GM12878 (cell line): Measurements from ENCODE around the gene RAB3B. TPM values are rescaled to one million over a fixed set of nuclear protein-coding genes. Genes with fewer than 3 reads are reported as not detected.

Source experiments
- ATAC-seq: fragments of 200-7000 bp; cut with Tn5 transposase; 3 replicates; pipeline ENCODE4 v1.9.1; 2020; ENCODE audit warnings: mild to moderate bottlenecking, moderate library complexity
- BruUV-seq: library from RNA; stranded (reverse); fragments of 400-500 nt; replicated peaks from 2 replicates; lab custom pipeline; 2021; lab: Mats Ljungman, UMichigan
- CTCF ChIA-PET: fragments of 300-600 bp; sonication (Branson Sonifier 250); formaldehyde crosslinking; extraction: SDS; loops from one replicate; lab custom pipeline; 2021; ENCODE audit warnings: inconsistent platforms; lab: Yijun Ruan, JAX
- POLR2A ChIA-PET: fragments of 350-600 bp; formaldehyde crosslinking; extraction: SDS; loops from one replicate; lab custom pipeline; 2021; ENCODE audit warnings: inconsistent platforms; lab: Charles Lee
- RAD21 ChIA-PET: fragments of 300-600 bp; sonication (Branson Sonifier 250); formaldehyde crosslinking; loops from one replicate; lab custom pipeline; 2023; ENCODE audit warnings: antibody characterized with exemption; ENCODE audit not compliant: unreplicated experiment; lab: Charles Lee
- SMC1A ChIA-PET: fragments of 300-600 bp; sonication (Branson Sonifier 250); formaldehyde crosslinking; loops from one replicate; lab custom pipeline; 2023; ENCODE audit not compliant: unreplicated experiment, uncharacterized antibody; lab: Charles Lee
- DNase-seq: peaks from one replicate; pipeline ENCODE4 v3.0.0-alpha.2; 2011; ENCODE audit warnings: low read depth, low spot score
- FAIRE-seq: peaks from 3 replicates; lab custom pipeline; 2011; peaks lifted over from hg19 to GRCh38; lab: Jason Lieb, UNC
- H2AFZ ChIP-seq: 2 replicates; pipeline ENCODE4 v1.6.0; 2011; ENCODE audit warnings: low read depth, low read length, control low read depth; ENCODE audit not compliant: control insufficient read depth
- H3K27ac ChIP-seq: 2 replicates; pipeline ENCODE4 v1.5.1; 2011; ENCODE audit warnings: control low read depth; ENCODE audit not compliant: control insufficient read depth, insufficient read depth
- H3K27me3 ChIP-seq, 2 experiments: replicated peaks in 1 of 2; 2 replicates each; pipeline versions ENCODE4 v1.6.0 to v1.6.1; 2011; ENCODE audit warnings: low read length in 1 of 2; ENCODE audit not compliant: control insufficient read depth in 2 of 2, insufficient read depth in 2 of 2
- H3K36me3 ChIP-seq, 2 experiments: 2 replicates each; pipeline ENCODE4 v1.5.1; 2011; ENCODE audit warnings: low read length in 1 of 2; ENCODE audit not compliant: control insufficient read depth in 2 of 2, insufficient read depth in 2 of 2
- H3K4me1 ChIP-seq: 2 replicates; pipeline ENCODE4 v1.6.1; 2011; ENCODE audit warnings: mild to moderate bottlenecking, low read length, moderate library complexity, mixed read lengths; ENCODE audit not compliant: control insufficient read depth, insufficient read depth
- H3K4me2 ChIP-seq: 2 replicates; pipeline ENCODE4 v1.6.0; 2011; ENCODE audit warnings: control low read depth; ENCODE audit not compliant: control insufficient read depth, insufficient read depth
- H3K4me3 ChIP-seq: fragments of 200-600 bp; sonication (generic); 2 replicates; pipeline ENCODE4 v1.5.1; 2016
- H3K79me2 ChIP-seq: 2 replicates; pipeline ENCODE4 v1.6.0; 2011; ENCODE audit warnings: low read length; ENCODE audit not compliant: control insufficient read depth, insufficient read depth
- H3K9ac ChIP-seq: 2 replicates; pipeline ENCODE4 v1.8.0; 2011; ENCODE audit warnings: low read length, control low read depth, mixed read lengths; ENCODE audit not compliant: control insufficient read depth, insufficient read depth
- H3K9me3 ChIP-seq: replicated peaks from 3 replicates; pipeline ENCODE4 v1.5.1; 2011; ENCODE audit warnings: mild to moderate bottlenecking, low read length; ENCODE audit not compliant: control insufficient read depth, insufficient read depth
- H4K20me1 ChIP-seq: 2 replicates; pipeline ENCODE4 v1.6.0; 2011; ENCODE audit not compliant: control insufficient read depth, insufficient read depth
- EZH2 ChIP-seq: IDR thresholded peaks from 2 replicates; pipeline ENCODE4 v1.6.1; 2012; ENCODE audit warnings: low read depth, mild to moderate bottlenecking, control low read depth, inconsistent platforms, low read length, borderline replicate concordance; ENCODE audit not compliant: control insufficient read depth
- FOXM1 ChIP-seq: IDR thresholded peaks from 2 replicates; pipeline ENCODE4 v1.6.1; 2012; ENCODE audit warnings: low read depth, mild to moderate bottlenecking, inconsistent platforms, low read length, moderate library complexity
- IRF4 ChIP-seq: IDR thresholded peaks from 2 replicates; pipeline ENCODE4 v1.6.1; 2011; ENCODE audit warnings: low read depth, low read length
- NR2C1 ChIP-seq: fragments of 450-650 bp; IDR thresholded peaks from 2 replicates; pipeline ENCODE4 v1.6.1; 2017; ENCODE audit warnings: antibody characterized with exemption, mild to moderate bottlenecking, moderate library complexity
- PAX8 ChIP-seq: fragments of 450-650 bp; IDR thresholded peaks from 2 replicates; pipeline ENCODE4 v1.6.1; 2017; ENCODE audit warnings: mild to moderate bottlenecking, moderate library complexity
- POLR2AphosphoS5 ChIP-seq: IDR thresholded peaks from 2 replicates; pipeline ENCODE4 v1.6.1; 2011; ENCODE audit warnings: mild to moderate bottlenecking, low read length, inconsistent platforms
- RFX5 ChIP-seq: IDR thresholded peaks from 2 replicates; pipeline ENCODE4 v1.6.1; 2011; ENCODE audit warnings: low read depth, low read length, improper control_type of control experiment
- STAT1 ChIP-seq: fragments of 450-650 bp; conservative IDR thresholded peaks from 2 replicates; pipeline ENCODE4 v1.6.1; 2014; ENCODE audit warnings: antibody characterized with exemption, mild to moderate bottlenecking
- WRNIP1 ChIP-seq: IDR thresholded peaks from 2 replicates; pipeline ENCODE4 v1.6.1; 2011; ENCODE audit warnings: low read depth, low read length, improper control_type of control experiment, borderline replicate concordance
- ZBTB4 ChIP-seq: fragments of 450-650 bp; formaldehyde crosslinking; IDR thresholded peaks from 2 replicates; pipeline ENCODE4 v1.4.0; 2022; ENCODE audit warnings: mild to moderate bottlenecking, moderate library complexity
- WGBS: methylation state at CpG from one replicate; pipeline ENCODE4 v1.1.6; 2016; ENCODE audit warnings: low lambda C conversion rate; ENCODE audit not compliant: insufficient replicate concordance, insufficient coverage; ENCODE audit errors: missing lambda C conversion rate; 5-methylcytosine and 5-hydroxymethylcytosine counted together
- in situ Hi-C: fragments of 300-500 bp; cut with MboI; formaldehyde crosslinking; loops from 9 replicates; pipeline ENCODE4 v1.14.3; 2018; ENCODE audit warnings: mixed read lengths
- intact Hi-C: fragments of 100-400 bp; cut with micrococcal nuclease; formaldehyde crosslinking; loops from one replicate; pipeline ENCODE4 v1.14.2; 2022; ENCODE audit not compliant: unreplicated experiment
- polyA plus RNA-seq, 11 experiments: library from polyadenylated mRNA; depleted of rRNA in 4 of 11; unstranded in 6 of 11; stranded (reverse) in 5 of 11; fragments of >200 nt; fragmentation: Nextera tagmentation in 4 of 11; fragmentation: Illumina TruSeq in 1 of 11; extraction: Ambion mirVana in 4 of 11; extraction: Trizol in 1 of 11; gene quantifications; 1 replicate in 1 of 11; 2 replicates in 10 of 11; pipeline versions ENCODE4 v1.2.1 to v1.2.3, GENCODE V29; 2011 to 2016; ENCODE audit warnings: inconsistent platforms in 2 of 11, missing spikeins in 2 of 11, low read depth in 1 of 11
- total RNA-seq, 4 experiments: library from RNA; depleted of rRNA in 3 of 4; stranded (reverse); fragments of >200 nt in 3 of 4; fragmentation: Illumina TruSeq in 1 of 4; extraction: Trizol in 1 of 4; gene quantifications; 2 replicates each; pipeline versions ENCODE4 v1.2.1 to v1.2.3, GENCODE V29; 2013 to 2021
- TF ChIP-seq, protein P1 (sequence below): fragments of 450-650 bp; IDR thresholded peaks from 2 replicates; pipeline ENCODE4 v1.6.1; 2016; ENCODE audit warnings: mild to moderate bottlenecking
- TF ChIP-seq, protein P2 (sequence below): IDR thresholded peaks from 2 replicates; pipeline ENCODE4 v1.6.1; 2011; ENCODE audit warnings: borderline replicate concordance, low read depth, mild to moderate bottlenecking, moderate library complexity, low read length; ENCODE audit not compliant: insufficient read depth, poor library complexity, severe bottlenecking
- TF ChIP-seq, protein P3 (sequence below): IDR thresholded peaks from 2 replicates; pipeline ENCODE4 v1.6.1; 2012; ENCODE audit warnings: mild to moderate bottlenecking, low read depth, low read length

RAB3B gene
- total and polyA plus RNA-seq, 10 of the 15 experiments (the other 5 are each of a cell fraction or from before 2014, with no cell fraction given), result 0.05 to 0.32 (median 0.24) TPM

GRCh38 chr1:51928896-51929295 lies 61.6 kb downstream of the RAB3B start:
- DNase-seq, result no peak
- no peak overlapping the region for H2AFZ ChIP-seq
- H3K4me2 ChIP-seq, result no peak overlapping the region
- BruUV-seq, result no TSS peak
- H3K27me3 ChIP-seq, result no peaks in the 10 kb centered on the region
- TF ChIP-seq ZBTB4 (CRISPR knock-in tag), result no peak
- TF ChIP-seq STAT1, result no peak
- no peak for TF ChIP-seq IRF4
- TF ChIP-seq, protein P1, sequence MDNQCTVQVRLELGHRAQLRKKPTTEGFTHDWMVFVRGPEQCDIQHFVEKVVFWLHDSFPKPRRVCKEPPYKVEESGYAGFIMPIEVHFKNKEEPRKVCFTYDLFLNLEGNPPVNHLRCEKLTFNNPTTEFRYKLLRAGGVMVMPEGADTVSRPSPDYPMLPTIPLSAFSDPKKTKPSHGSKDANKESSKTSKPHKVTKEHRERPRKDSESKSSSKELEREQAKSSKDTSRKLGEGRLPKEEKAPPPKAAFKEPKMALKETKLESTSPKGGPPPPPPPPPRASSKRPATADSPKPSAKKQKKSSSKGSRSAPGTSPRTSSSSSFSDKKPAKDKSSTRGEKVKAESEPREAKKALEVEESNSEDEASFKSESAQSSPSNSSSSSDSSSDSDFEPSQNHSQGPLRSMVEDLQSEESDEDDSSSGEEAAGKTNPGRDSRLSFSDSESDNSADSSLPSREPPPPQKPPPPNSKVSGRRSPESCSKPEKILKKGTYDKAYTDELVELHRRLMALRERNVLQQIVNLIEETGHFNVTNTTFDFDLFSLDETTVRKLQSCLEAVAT, result no peak
- TF ChIP-seq NR2C1, result no peak
- TF ChIP-seq PAX8, result no peak
- no peak for TF ChIP-seq WRNIP1
- no peak for TF ChIP-seq POLR2AphosphoS5
- TF ChIP-seq EZH2, result no peak
- TF ChIP-seq RFX5, result no peak
- TF ChIP-seq, protein P2, sequence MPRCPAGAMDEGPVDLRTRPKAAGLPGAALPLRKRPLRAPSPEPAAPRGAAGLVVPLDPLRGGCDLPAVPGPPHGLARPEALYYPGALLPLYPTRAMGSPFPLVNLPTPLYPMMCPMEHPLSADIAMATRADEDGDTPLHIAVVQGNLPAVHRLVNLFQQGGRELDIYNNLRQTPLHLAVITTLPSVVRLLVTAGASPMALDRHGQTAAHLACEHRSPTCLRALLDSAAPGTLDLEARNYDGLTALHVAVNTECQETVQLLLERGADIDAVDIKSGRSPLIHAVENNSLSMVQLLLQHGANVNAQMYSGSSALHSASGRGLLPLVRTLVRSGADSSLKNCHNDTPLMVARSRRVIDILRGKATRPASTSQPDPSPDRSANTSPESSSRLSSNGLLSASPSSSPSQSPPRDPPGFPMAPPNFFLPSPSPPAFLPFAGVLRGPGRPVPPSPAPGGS, result no peak
- TF ChIP-seq FOXM1, result no peak
- TF ChIP-seq, protein P3, sequence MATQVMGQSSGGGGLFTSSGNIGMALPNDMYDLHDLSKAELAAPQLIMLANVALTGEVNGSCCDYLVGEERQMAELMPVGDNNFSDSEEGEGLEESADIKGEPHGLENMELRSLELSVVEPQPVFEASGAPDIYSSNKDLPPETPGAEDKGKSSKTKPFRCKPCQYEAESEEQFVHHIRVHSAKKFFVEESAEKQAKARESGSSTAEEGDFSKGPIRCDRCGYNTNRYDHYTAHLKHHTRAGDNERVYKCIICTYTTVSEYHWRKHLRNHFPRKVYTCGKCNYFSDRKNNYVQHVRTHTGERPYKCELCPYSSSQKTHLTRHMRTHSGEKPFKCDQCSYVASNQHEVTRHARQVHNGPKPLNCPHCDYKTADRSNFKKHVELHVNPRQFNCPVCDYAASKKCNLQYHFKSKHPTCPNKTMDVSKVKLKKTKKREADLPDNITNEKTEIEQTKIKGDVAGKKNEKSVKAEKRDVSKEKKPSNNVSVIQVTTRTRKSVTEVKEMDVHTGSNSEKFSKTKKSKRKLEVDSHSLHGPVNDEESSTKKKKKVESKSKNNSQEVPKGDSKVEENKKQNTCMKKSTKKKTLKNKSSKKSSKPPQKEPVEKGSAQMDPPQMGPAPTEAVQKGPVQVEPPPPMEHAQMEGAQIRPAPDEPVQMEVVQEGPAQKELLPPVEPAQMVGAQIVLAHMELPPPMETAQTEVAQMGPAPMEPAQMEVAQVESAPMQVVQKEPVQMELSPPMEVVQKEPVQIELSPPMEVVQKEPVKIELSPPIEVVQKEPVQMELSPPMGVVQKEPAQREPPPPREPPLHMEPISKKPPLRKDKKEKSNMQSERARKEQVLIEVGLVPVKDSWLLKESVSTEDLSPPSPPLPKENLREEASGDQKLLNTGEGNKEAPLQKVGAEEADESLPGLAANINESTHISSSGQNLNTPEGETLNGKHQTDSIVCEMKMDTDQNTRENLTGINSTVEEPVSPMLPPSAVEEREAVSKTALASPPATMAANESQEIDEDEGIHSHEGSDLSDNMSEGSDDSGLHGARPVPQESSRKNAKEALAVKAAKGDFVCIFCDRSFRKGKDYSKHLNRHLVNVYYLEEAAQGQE, result no peak
- TF ChIP-seq, all 136 proteins: peak for 0
- H4K20me1 ChIP-seq, result no peaks in the 10 kb centered on the region
- no peak for FAIRE-seq
- H3K36me3 ChIP-seq, result no peaks in the 10 kb centered on the region
- no peaks in the 10 kb centered on the region for H3K9me3 ChIP-seq
- in situ Hi-C loops (no loop called here), intact Hi-C loops (no loop called here)
- no peak overlapping the region for H3K4me3 ChIP-seq
- H3K4me1 ChIP-seq, result no peaks in the 10 kb centered on the region
- SMC1A ChIA-PET, result interaction anchor here (1.2 to 1.6 kb wide), 7 partner anchors 11 to 69 kb away, joined by 3 to 5 read pairs (median 3); no protein-coding TSS in a partner anchor
- H3K79me2 ChIP-seq, result no peaks in the 10 kb centered on the region
- POLR2A ChIA-PET, result no interaction called here
- H3K27ac ChIP-seq, result no peak overlapping the region
- H3K9ac ChIP-seq, result no peak overlapping the region
- RAD21 ChIA-PET, result no interaction called here
- CTCF ChIA-PET, result interaction anchor here (0.9 to 1.4 kb wide), 3 partner anchors 15 to 46 kb away, joined by 3 to 4 read pairs (median 4); no protein-coding TSS in a partner anchor
- WGBS, result 53% methylated on average over 1 of the region's 1 CpG
- no peak for ATAC-seq
